ENCODE results near the gene PPP1R12C. TPM values are rescaled to one million over a fixed set of nuclear protein-coding genes. Genes with fewer than 3 reads are reported as not detected.
A peak's percentile ranks its signal among the peaks of the same experiment; 100 is the strongest.

Gene PPP1R12C
- total and polyA plus RNA-seq, 10 of the 15 experiments (the other 5 are each of a cell fraction or from before 2014, with no cell fraction given): 1.4 to 84.7 (median 20.5) TPM

GRCh38 chr19:55116232-55116858, 1.1 kb downstream of the PPP1R12C start (continued):
- TF ChIP-seq ZSCAN29 (IDR thresholded peaks at IDR 0.05) (no peak), RUNX3 (IDR thresholded peaks at IDR 0.05; ENCODE audit: low read length) (no peak), IKZF1 (conservative IDR thresholded peaks at IDR 0.05) (peak; percentile 61), EGR1 (IDR thresholded peaks at IDR 0.05; ENCODE audit: borderline replicate concordance in 1 of 2, low read depth in 2 of 2, low read length in 2 of 2) (no peak), RAD21 (IDR thresholded peaks at IDR 0.05; ENCODE audit: insufficient read depth, low read depth, low read length) (no peak), ZNF207 (IDR thresholded peaks at IDR 0.05; ENCODE audit: borderline replicate concordance) (no peak), ETV6 (conservative IDR thresholded peaks at IDR 0.05 in 1 of 2, IDR thresholded peaks at IDR 0.05 in 1 of 2; ENCODE audit: borderline replicate concordance in 1 of 2, low read depth in 1 of 2) (0 out of 4 replicates have a peak, but pooled peaks of 1 of the 2 experiments have one; percentile 21), SPI1 (IDR thresholded peaks at IDR 0.05; ENCODE audit: borderline replicate concordance, insufficient read depth, low read depth, low read length) (peak; percentile 70; the same call in 1 of the 2 replicates), E2F4 (IDR thresholded peaks at IDR 0.05; ENCODE audit: low read depth, low read length) (no peak), ESRRA (IDR thresholded peaks at IDR 0.05; ENCODE audit: low read length) (no peak), NKRF (conservative IDR thresholded peaks at IDR 0.05) (no peak), TBL1XR1 (IDR thresholded peaks at IDR 0.05; ENCODE audit: low read depth, low read length) (no peak), NFXL1 (IDR thresholded peaks at IDR 0.05; ENCODE audit: borderline replicate concordance) (no peak), CBX3 (IDR thresholded peaks at IDR 0.05; ENCODE audit: borderline replicate concordance, low read depth) (no peak), BACH1 (IDR thresholded peaks at IDR 0.05; ENCODE audit: borderline replicate concordance) (no peak), MEF2A (IDR thresholded peaks at IDR 0.05; ENCODE audit: insufficient read depth, low read depth, low read length) (no peak), NBN (IDR thresholded peaks at IDR 0.05) (no peak)
- TF ChIP-seq, protein P1, sequence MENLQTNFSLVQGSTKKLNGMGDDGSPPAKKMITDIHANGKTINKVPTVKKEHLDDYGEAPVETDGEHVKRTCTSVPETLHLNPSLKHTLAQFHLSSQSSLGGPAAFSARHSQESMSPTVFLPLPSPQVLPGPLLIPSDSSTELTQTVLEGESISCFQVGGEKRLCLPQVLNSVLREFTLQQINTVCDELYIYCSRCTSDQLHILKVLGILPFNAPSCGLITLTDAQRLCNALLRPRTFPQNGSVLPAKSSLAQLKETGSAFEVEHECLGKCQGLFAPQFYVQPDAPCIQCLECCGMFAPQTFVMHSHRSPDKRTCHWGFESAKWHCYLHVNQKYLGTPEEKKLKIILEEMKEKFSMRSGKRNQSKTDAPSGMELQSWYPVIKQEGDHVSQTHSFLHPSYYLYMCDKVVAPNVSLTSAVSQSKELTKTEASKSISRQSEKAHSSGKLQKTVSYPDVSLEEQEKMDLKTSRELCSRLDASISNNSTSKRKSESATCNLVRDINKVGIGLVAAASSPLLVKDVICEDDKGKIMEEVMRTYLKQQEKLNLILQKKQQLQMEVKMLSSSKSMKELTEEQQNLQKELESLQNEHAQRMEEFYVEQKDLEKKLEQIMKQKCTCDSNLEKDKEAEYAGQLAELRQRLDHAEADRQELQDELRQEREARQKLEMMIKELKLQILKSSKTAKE (IDR thresholded peaks at IDR 0.05; ENCODE audit: low read depth, poor library complexity, severe bottlenecking): no peak
- TF ChIP-seq, protein P2, sequence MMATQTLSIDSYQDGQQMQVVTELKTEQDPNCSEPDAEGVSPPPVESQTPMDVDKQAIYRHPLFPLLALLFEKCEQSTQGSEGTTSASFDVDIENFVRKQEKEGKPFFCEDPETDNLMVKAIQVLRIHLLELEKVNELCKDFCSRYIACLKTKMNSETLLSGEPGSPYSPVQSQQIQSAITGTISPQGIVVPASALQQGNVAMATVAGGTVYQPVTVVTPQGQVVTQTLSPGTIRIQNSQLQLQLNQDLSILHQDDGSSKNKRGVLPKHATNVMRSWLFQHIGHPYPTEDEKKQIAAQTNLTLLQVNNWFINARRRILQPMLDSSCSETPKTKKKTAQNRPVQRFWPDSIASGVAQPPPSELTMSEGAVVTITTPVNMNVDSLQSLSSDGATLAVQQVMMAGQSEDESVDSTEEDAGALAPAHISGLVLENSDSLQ (IDR thresholded peaks at IDR 0.05): no peak
- TF ChIP-seq, protein P3, sequence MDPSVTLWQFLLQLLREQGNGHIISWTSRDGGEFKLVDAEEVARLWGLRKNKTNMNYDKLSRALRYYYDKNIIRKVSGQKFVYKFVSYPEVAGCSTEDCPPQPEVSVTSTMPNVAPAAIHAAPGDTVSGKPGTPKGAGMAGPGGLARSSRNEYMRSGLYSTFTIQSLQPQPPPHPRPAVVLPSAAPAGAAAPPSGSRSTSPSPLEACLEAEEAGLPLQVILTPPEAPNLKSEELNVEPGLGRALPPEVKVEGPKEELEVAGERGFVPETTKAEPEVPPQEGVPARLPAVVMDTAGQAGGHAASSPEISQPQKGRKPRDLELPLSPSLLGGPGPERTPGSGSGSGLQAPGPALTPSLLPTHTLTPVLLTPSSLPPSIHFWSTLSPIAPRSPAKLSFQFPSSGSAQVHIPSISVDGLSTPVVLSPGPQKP (IDR thresholded peaks at IDR 0.05; ENCODE audit: low read depth, low read length): no peak
- TF ChIP-seq, protein P4, sequence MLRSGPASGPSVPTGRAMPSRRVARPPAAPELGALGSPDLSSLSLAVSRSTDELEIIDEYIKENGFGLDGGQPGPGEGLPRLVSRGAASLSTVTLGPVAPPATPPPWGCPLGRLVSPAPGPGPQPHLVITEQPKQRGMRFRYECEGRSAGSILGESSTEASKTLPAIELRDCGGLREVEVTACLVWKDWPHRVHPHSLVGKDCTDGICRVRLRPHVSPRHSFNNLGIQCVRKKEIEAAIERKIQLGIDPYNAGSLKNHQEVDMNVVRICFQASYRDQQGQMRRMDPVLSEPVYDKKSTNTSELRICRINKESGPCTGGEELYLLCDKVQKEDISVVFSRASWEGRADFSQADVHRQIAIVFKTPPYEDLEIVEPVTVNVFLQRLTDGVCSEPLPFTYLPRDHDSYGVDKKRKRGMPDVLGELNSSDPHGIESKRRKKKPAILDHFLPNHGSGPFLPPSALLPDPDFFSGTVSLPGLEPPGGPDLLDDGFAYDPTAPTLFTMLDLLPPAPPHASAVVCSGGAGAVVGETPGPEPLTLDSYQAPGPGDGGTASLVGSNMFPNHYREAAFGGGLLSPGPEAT (IDR thresholded peaks at IDR 0.05; ENCODE audit: low read depth): peak; percentile 22; the same call in 1 of the 2 replicates
